Endometrium (tissue), 2 donors: ENCODE results near the gene TIGAR.

Source experiments
- FAIRE-seq: peaks from 2 replicates; lab custom pipeline; 2012; peaks lifted over from hg19 to GRCh38; lab: Jason Lieb, UNC
- donor health status: control.
- donor health status: control.

Gene TIGAR

DNA sequence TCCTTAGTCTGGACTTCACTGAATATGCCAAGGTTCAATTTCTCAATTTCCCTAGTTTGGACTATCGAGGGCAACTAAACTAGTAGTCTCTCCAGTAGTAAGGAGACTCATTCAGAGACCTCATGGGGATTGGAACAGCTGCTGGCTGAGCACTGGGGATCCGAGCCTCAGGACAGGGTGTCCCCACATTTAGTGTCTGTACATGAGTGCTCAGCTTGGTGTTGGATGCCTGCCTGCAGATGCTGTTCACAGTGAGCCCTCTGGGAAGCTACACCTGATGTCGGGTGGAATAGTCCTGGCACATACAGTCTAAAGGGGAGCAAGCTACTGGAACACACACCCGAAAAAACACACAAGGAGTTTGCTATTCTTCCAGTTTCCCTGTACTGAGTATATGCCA, 59.3 kb downstream of the TIGAR start:
- FAIRE-seq, result no peak

- FAIRE-seq, result no peak
These were observed 62.4 kb downstream of the TIGAR start for GRCh38 chr12:4383304-4383865.

GRCh38 chr12:4386801-4387200, 65.8 kb downstream of the TIGAR start:
- no peak for FAIRE-seq

DNA sequence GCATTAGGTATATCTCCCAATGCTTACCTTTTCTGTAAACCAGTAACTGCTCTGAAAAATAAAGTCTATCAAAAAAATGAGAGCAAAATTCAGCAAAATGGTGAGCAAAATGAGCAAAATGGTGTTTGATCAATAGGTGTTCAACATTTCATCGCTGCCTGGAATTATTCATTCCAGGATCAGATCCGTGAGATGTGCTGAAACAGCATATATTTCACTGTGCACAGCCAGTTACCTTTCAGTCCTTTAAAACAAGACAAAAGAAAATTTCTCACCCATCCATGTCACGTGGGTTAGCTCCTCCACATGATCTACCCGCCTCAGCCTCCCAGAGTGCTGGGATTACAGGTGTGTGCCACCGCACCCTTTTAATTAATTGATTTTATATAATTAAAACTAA, 66.6 kb downstream of the TIGAR start:
- FAIRE-seq, result no peak

- no peak for FAIRE-seq
These were observed 67.0 kb downstream of the TIGAR start for GRCh38 chr12:4388032-4388431.

- FAIRE-seq, result no peak
These were observed 67.6 kb downstream of the TIGAR start for GRCh38 chr12:4388662-4389061.

GRCh38 chr12:4392223-4392742, 71.3 kb downstream of the TIGAR start:
- no peak for FAIRE-seq

DNA sequence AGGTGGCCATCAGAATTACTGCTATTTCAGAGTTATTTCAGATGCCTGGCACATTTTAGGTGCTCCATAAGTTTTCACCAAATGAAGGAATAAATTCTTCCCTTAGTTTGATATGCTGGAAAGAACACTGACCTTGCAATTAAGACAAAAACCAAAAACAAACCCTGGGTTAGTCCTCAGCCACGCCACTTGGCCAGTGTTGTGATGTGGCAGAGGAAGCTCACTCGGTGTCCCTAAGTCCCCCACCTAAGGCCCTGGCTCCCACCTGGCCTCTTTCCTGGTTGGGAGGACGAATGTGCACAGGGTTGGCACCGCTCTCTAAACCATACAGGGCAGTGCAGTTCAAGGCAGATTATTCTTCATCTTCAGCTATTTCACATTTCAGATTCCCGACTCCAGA, 72.2 kb downstream of the TIGAR start:
- no peak for FAIRE-seq

- no peak for FAIRE-seq
These were observed 74.8 kb downstream of the TIGAR start for GRCh38 chr12:4395818-4396217.

DNA sequence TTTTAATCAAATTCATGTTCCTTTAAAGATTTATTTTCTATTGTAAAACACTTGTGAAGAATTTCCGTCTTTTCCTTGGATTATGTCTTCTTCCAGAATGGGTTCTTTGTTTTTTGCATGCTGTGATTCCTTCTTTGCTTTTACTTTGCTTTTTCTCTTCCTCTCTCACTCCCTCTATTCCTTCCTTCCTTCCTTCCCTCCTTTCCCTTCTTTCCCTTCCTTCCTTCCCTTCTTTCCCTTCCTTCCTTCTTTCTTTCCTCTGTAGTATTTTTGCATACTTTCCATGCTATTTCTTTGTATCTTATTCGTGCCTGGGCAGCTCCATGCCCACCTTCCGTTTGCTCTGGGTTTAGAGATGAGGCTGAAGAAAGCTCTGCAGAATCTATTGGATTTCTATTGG, 80.1 kb downstream of the TIGAR start:
- FAIRE-seq, result no peak

DNA sequence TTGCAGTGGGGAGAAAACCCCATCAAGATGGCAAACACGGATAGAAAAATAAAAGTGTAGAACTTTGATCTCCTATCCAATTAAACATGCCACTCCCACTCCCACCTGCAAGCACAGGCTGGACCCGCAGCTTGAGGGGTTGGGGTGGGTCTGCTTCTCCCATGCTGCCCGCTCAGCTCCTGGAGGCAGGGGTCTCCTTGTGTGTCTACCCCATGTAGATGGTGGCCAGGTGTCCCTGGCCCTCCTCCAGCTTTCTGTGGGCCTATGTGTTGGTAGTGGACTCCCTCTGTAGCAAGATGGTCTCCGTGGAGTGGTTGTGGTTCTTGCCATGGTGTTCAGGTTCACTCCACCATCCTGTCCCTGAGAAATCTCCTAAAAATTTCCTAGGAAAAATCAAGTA, 82.0 kb downstream of the TIGAR start:
- FAIRE-seq, result no peak
